ENCODE data around the gene PRELID3B.
"Not testable (repeated sequence)": the region's sequence is repeated elsewhere in the genome, so short reads cannot be mapped to it uniquely, and the experiment has no call there.

PRELID3B gene

GRCh38 chr20:59047938-59048680 is 5.5 kb upstream of the PRELID3B start:
- no peak for DNase-seq

- DNase-seq: no peak
Observed at GRCh38 chr20:59046862-59047261, 4.3 kb upstream of the PRELID3B start.

GRCh38 chr20:59044796-59045195 is 2.2 kb upstream of the PRELID3B start:
- no peak for DNase-seq

- no peak for DNase-seq
Observed at GRCh38 chr20:59044295-59044694, 1.7 kb upstream of the PRELID3B start.

GRCh38 chr20:59043698-59044097 is 1.1 kb upstream of the PRELID3B start:
- DNase-seq: no peak

GRCh38 chr20:59042796-59043631 is 428 bp upstream of the PRELID3B start:
- peak; percentile 97 for DNase-seq

GRCh38 chr20:59041487-59041886 is 1.1 kb downstream of the PRELID3B start:
- not testable (repeated sequence) for DNase-seq

- DNase-seq: no peak
Observed at GRCh38 chr20:59040667-59041066, 1.9 kb downstream of the PRELID3B start.

GRCh38 chr20:59039233-59039632 is 3.4 kb downstream of the PRELID3B start:
- no peak for DNase-seq

- DNase-seq: no peak
Observed at GRCh38 chr20:59037386-59037785, 5.2 kb downstream of the PRELID3B start.

GRCh38 chr20:59035381-59035780 is 7.2 kb downstream of the PRELID3B start:
- no peak for DNase-seq

- DNase-seq: no peak
Observed at GRCh38 chr20:59033616-59034165, 8.9 kb downstream of the PRELID3B start.

GRCh38 chr20:59033093-59033492 is 9.5 kb downstream of the PRELID3B start:
- DNase-seq: no peak

GRCh38 chr20:59032713-59033059 is 9.9 kb downstream of the PRELID3B start:
- DNase-seq: no peak

- DNase-seq: peak; percentile 81
Observed at GRCh38 chr20:59032023-59032712, 10.4 kb downstream of the PRELID3B start, which contains the start of gene ATP5F1E. Gene ATP5F1E (minus strand): TSS chr20:59032335. CDS start chr20:59032251, 84 bp downstream.

GRCh38 chr20:59031564-59032022 is 11.0 kb downstream of the PRELID3B start:
- DNase-seq: no peak

GRCh38 chr20:59030911-59031563 is 11.5 kb downstream of the PRELID3B start:
- DNase-seq: no peak

GRCh38 chr20:59028812-59029211 is 13.8 kb downstream of the PRELID3B start:
- DNase-seq: no peak

GRCh38 chr20:59027741-59028320 is 14.8 kb downstream of the PRELID3B start:
- no peak for DNase-seq

GRCh38 chr20:59026904-59027740 is 15.5 kb downstream of the PRELID3B start:
- no peak for DNase-seq

- no peak for DNase-seq
Observed at GRCh38 chr20:59025511-59025910, 17.1 kb downstream of the PRELID3B start.

All from 8988T (cell line).